Endometrial microvascular endothelial cells (primary cell): ENCODE measurements around the gene ZNF236. TPM values are rescaled to one million over a fixed set of nuclear protein-coding genes. Genes with fewer than 3 reads are reported as not detected.

Experiments
- in situ Hi-C: cut with HindIII; loops from 2 replicates; pipeline ENCODE4 v1.10.0; 2017; ENCODE audit warnings: low sequenced_read_pairs, low pct_unique_long_range_greater_than_20kb; ENCODE audit errors: inconsistent ontology term
- total RNA-seq: library from RNA; depleted of rRNA; stranded (reverse); fragments of >200 nt; gene quantifications from one replicate; pipeline ENCODE4 v1.2.3, GENCODE V29; 2015; ENCODE audit errors: inconsistent ontology term

Gene ZNF236
- total RNA-seq, 1 donor from 2014 or later, result 4.2 TPM

- in situ Hi-C loops, result no loop called here
Measured at GRCh38 chr18:76846217-76846616, 23.9 kb downstream of the ZNF236 start.

- in situ Hi-C loops, result no loop called here
Measured at GRCh38 chr18:76847916-76848315, 25.6 kb downstream of the ZNF236 start.

GRCh38 chr18:76850112-76850511 is 27.8 kb downstream of the ZNF236 start:
- in situ Hi-C loops, result no loop called here

- in situ Hi-C loops, result no loop called here
Measured at GRCh38 chr18:76855594-76855993, 33.2 kb downstream of the ZNF236 start.

- in situ Hi-C loops, result no loop called here
Measured at GRCh38 chr18:76857476-76857875, 35.1 kb downstream of the ZNF236 start.

GRCh38 chr18:76859474-76860339 is 37.4 kb downstream of the ZNF236 start:
- in situ Hi-C loops, result no loop called here

- in situ Hi-C loops, result no loop called here
Measured at GRCh38 chr18:76860411-76860810, 38.1 kb downstream of the ZNF236 start.

- in situ Hi-C loops, result no loop called here
Measured at GRCh38 chr18:76866666-76867065, 44.3 kb downstream of the ZNF236 start.

GRCh38 chr18:76873311-76873710 is 51.0 kb downstream of the ZNF236 start:
- in situ Hi-C loops, result no loop called here

GRCh38 chr18:76873713-76874112 is 51.4 kb downstream of the ZNF236 start:
- in situ Hi-C loops, result no loop called here

GRCh38 chr18:76874642-76875389 is 52.5 kb downstream of the ZNF236 start:
- in situ Hi-C loops, result no loop called here

GRCh38 chr18:76875390-76876325 is 53.3 kb downstream of the ZNF236 start:
- in situ Hi-C loops, result no loop called here

- in situ Hi-C loops, result no loop called here
Measured at GRCh38 chr18:76878426-76878825, 56.1 kb downstream of the ZNF236 start.

GRCh38 chr18:76880026-76880425 is 57.7 kb downstream of the ZNF236 start:
- in situ Hi-C loops, result no loop called here

- in situ Hi-C loops, result no loop called here
Measured at GRCh38 chr18:76881744-76882143, 59.4 kb downstream of the ZNF236 start.

- in situ Hi-C loops, result no loop called here
Measured at GRCh38 chr18:76882146-76882545, 59.8 kb downstream of the ZNF236 start.

- in situ Hi-C loops, result no loop called here
Measured at GRCh38 chr18:76885001-76885400, 62.6 kb downstream of the ZNF236 start.

GRCh38 chr18:76886112-76886511 is 63.8 kb downstream of the ZNF236 start:
- in situ Hi-C loops, result no loop called here

GRCh38 chr18:76889091-76889699 is 66.8 kb downstream of the ZNF236 start:
- in situ Hi-C loops, result no loop called here
